GM12874 (cell line): ENCODE data around the gene FANCC.

ENCODE experiments used
- CTCF ChIP-seq: IDR thresholded peaks from 2 replicates; pipeline ENCODE4 v1.5.1; 2011; ENCODE audit warnings: low read depth, mild to moderate bottlenecking, control low read depth, low read length, moderate library complexity; ENCODE audit not compliant: insufficient read depth

FANCC gene

GRCh38 chr9:95225076-95225725, 92.3 kb downstream of the FANCC start:
- no peak for TF ChIP-seq CTCF

DNA sequence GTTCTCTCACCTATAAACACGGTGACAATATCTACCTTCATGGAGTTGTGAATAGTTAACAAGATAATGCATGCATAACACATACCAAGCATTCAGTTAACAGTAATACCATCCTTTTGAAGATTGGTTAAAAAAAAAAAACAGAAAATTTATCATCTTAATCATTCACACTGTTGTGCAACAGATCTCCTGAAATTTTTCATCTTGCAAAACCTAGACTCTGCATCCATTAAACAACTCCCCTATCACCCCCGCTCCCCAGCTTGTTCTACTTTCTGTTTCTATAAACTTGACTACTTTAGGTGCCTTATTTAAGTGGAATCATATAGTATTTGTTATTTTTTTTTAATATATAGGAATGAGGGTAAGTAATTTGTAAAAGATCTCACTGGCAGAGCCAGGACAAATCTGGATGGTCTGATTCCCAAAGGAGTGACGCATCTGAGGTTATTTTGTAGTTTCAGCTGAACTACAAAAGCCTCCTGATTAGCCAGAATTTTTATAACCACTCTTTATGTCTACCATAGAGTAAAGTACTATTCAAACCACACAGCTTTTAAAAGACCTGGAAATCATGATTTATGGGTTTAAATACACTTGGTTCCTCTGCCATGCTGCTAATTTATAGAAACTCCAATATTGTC, 93.0 kb downstream of the FANCC start:
- no peak for TF ChIP-seq CTCF

DNA sequence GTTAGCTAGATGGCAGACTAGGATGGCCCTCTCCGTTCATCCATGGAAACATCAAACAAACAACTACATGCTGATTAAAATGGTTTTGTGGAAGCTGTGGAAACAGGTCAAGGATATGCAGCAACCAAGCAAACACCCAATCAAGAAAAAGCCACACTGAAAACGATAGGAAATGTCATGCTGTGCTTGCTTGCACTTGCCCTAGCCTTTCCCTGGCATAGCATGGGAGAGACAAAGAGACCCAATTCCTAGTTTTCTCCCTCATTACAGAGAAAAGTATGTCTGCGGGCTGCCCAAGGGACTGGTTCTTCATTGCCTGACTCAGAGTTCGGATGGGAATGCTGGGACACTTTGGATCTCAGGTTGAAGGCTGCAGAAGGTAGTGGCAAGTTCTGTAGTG, 98.7 kb downstream of the FANCC start:
- TF ChIP-seq CTCF, result no peak

DNA sequence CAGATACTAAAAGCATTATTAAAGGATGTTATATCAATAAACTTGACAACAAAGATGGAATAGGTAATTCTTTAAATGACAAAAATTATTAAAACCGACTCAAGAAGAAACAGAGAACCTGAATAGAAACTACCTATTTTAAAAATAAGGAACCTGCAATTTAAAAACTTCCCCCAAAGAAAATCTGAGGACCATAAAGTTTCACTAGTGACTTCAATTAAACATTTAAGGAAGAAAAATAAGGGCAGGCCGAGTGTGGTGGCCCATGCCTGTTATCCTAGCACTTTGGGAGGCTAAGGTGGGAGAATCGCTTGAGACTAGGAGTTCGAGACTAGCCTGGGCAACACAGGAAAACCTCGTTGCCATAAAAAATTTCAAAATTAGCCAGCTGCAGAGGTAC, 99.6 kb downstream of the FANCC start:
- TF ChIP-seq CTCF, result no peak

DNA sequence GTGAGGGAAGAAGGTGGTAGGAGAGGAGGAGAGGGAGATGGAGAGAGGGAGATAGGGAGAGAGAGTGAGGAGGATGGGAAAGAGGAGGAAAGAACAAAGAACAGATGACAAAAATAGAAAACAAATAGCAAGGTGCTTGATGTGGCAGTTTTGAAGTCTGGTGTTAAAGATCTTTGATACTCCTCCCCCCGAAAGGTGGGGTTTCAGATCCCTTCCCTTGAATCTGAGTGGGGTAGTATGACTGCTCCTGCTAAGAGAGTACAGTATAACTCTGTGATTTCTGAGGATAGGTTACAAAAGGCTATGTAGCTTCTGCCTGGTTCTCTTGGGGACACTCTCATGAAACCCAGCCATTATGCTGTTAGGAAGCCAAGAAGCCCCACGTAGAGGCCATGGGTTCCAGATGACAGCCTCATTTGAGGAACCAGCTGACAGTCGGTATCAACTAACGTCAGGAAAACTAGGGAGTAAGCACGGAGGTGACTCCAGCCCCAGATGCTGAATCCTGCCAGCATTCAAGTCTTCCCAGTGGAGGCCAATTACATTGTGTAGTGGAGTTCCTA, 102.1 kb downstream of the FANCC start:
- no peak for TF ChIP-seq CTCF

DNA sequence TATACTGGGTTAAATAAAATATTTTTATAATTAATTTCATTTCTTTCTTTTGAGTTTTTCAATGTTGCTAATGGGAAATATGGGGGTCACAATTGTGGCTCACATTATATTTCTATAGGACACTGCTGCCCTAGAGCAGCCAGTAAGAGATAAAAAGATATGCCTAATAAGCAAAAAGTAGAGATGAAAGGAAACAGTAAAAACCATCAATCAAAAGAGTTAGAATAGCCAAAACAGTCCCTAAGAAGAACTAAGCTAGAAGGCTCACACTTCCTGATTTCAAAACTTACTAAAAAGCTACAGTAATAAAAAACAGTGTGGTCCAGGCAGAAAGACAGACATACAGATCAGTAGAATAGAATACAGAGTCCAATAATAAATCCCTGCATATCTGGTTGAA, 104.4 kb downstream of the FANCC start:
- TF ChIP-seq CTCF, result no peak

GRCh38 chr9:95211028-95211427, 106.5 kb downstream of the FANCC start:
- no peak for TF ChIP-seq CTCF
